HG02678 (cell line): Measurements from ENCODE around the gene GAPT.
A peak's percentile ranks its signal among the peaks of the same experiment; 100 is the strongest.

Experiments used
- ATAC-seq: cut with Tn5 transposase; IDR thresholded peaks from one replicate; pipeline ENCODE4 v1.9.1; 2021; ENCODE audit warnings: mild to moderate bottlenecking, moderate library complexity; ENCODE audit not compliant: unreplicated experiment

The GAPT gene

GRCh38 chr5:58460732-58461286 lies 30.4 kb upstream of the GAPT start:
- peak; percentile 74 for ATAC-seq

GRCh38 chr5:58462154-58462553 lies 29.1 kb upstream of the GAPT start:
- no peak for ATAC-seq

GRCh38 chr5:58462623-58463230 lies 28.5 kb upstream of the GAPT start:
- ATAC-seq: no peak

GRCh38 chr5:58466939-58467338 lies 24.3 kb upstream of the GAPT start:
- peak; percentile 98 for ATAC-seq

GRCh38 chr5:58469896-58470295 lies 21.3 kb upstream of the GAPT start:
- ATAC-seq: no peak

GRCh38 chr5:58475404-58475803 lies 15.8 kb upstream of the GAPT start:
- ATAC-seq: no peak

- ATAC-seq: no peak
Observed at GRCh38 chr5:58477760-58478376, 13.4 kb upstream of the GAPT start.

- no peak for ATAC-seq
Observed at GRCh38 chr5:58481066-58481676, 10.1 kb upstream of the GAPT start.

GRCh38 chr5:58481828-58482227 lies 9.4 kb upstream of the GAPT start:
- ATAC-seq: no peak

- no peak for ATAC-seq
Observed at GRCh38 chr5:58482536-58482935, 8.7 kb upstream of the GAPT start.

- no peak for ATAC-seq
Observed at GRCh38 chr5:58484505-58484904, 6.7 kb upstream of the GAPT start.

- no peak for ATAC-seq
Observed at GRCh38 chr5:58486290-58486689, 4.9 kb upstream of the GAPT start.

- ATAC-seq: peak; percentile 56
Observed at GRCh38 chr5:58490402-58491050, 709 bp upstream of the GAPT start.

- no peak for ATAC-seq
Observed at GRCh38 chr5:58493141-58493540, 1.9 kb downstream of the GAPT start.

GRCh38 chr5:58496488-58496887 lies 5.3 kb downstream of the GAPT start:
- ATAC-seq: no peak

GRCh38 chr5:58497386-58497785 lies 6.2 kb downstream of the GAPT start:
- ATAC-seq: no peak

GRCh38 chr5:58497921-58498320 lies 6.7 kb downstream of the GAPT start:
- no peak for ATAC-seq

GRCh38 chr5:58498340-58498942 lies 7.2 kb downstream of the GAPT start:
- no peak for ATAC-seq

- ATAC-seq: no peak
Observed at GRCh38 chr5:58499231-58499630, 8.0 kb downstream of the GAPT start.

GRCh38 chr5:58499941-58500340 lies 8.7 kb downstream of the GAPT start:
- no peak for ATAC-seq

- ATAC-seq: no peak
Observed at GRCh38 chr5:58501778-58502417, 10.7 kb downstream of the GAPT start.
